ENCODE results near the gene KRT39.
"Not testable (repeated sequence)": the region's sequence is repeated elsewhere in the genome, so short reads cannot be mapped to it uniquely, and the experiment has no call there.

Gene KRT39

DNA sequence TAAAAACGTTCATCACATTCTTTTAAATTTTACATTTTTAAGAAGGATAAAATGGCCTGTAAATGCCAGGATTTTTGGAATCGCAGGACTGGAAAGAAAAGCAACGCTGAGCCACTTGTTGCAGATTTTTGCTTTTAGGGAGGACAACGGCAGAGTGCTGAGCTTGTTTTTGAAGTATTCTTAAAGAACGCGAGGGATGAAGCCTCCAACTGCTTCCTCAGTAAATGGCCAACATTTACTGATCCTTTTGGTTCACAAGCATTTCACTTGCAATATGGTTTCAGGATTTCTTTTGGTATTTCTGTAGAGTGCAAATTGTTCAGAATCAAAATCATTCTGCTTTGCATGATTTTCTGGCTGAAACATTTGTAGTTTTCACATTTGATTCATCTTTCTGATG is 26.5 kb downstream of the KRT39 start:
- no peak for DNase-seq (ENCODE audit: low read depth in 2 of 2)

DNA sequence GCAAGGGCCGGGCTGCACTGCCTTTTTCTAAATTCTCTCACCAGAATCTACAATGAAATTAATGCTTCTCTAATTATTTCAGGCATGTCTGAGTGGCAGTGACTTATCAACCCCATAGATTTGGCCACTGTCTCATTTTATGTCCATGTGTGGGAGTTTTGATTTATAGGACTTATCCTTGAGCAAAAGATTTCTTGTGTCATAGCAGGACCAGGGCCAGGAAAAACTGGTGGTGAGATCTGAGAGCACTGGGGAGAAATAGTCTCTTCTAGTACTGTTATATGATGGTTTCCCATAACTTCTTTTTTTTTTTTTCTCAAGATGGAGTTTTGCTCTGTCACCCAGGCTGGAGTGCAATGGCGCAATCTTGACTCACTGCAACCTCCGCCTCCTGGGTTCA is 27.8 kb downstream of the KRT39 start:
- no peak for DNase-seq (ENCODE audit: low read depth in 2 of 2)

DNA sequence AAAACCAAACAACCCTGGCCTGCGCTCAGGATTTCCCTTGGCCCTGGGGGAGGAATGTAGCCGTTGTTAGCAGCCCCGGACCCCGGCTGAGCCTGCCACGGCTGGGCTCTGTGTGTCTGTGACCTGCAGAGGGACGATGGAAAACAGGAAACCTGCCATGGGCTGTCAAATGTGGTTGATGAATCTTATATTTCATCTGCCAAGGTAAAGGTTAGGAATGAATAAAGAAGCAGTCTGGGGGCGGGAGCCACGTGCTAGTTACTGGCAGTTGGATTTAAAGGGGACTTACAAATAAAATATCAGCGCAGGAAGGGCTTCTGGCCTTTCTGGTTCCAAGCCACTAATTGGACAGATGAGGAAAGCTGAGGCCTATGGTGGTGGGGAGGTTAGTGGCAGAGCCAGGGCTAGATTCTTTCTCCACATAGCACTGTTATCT is 29.3 kb downstream of the KRT39 start, which contains the start of gene KRT23:
KRT23 (minus strand) TSS at position 263 of the 436 bp plus-strand sequence. CDS start 1,043 bp downstream, outside the sequence.
- no peak for DNase-seq (ENCODE audit: low read depth in 2 of 2)

DNA sequence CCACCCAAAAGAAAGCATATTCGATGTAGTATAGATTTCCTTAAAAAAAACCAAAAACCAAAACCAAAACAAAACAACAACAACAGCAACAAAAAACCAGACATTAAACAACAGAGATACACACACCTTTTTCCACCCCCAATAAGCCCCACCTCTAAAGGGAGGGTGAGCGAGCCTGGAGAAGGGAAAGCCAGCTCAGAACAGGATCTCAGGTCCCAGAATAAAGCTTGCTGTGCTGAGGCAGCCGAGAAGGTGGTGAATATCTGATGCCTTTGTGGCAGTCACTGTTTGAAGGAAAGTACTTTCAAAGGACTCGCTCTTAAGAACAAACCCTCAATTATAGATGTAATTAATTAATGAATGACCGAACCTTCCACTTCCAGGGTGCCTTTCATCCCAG is 29.8 kb downstream of the KRT39 start:
- DNase-seq (ENCODE audit: low read depth in 2 of 2) = no peak

DNA sequence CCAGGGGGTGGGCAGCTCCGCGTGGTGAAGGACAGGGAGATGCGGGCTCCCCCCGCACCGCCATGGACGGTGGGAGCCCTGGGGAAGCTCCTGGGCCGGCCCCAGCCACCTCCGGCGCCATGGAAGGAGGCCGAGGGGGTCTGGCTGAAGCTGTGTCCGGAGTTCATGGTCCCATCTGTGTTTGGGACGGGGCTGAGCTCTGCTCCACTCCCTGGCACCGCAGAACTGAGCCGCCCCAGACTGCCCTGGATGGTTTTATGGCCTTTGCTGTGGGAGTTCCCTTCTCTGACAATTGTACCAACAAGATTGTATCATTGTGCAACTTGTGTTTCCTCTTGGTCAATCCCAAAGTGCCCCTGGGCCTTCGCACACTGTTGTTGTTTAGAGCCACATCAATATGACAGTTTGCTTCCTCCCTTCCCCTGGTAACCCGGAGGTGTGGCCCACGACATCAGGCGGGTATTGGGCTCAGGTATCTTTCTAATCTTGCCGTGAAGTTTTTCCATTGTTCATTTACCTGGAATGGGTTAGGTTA is 30.2 kb downstream of the KRT39 start:
- no peak for DNase-seq (ENCODE audit: low read depth in 2 of 2)

DNA sequence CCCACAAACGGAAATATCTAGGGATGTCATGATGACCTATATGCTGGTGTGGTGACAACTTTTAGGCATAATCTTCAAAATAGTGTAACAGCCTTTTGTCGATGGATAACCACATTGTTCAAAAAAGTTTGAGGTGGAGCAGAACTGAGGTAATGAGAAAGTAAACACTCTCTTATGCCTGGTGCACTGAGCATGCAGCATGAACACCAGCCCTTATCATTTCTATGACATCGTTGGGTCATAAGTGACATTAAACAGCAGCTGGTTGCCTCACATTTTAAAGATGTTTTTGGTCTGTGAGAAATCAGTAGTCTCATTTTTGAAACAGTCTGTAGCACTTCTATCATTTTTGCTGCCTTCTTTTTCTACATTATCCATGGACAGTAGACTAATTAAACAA is 31.1 kb downstream of the KRT39 start:
- DNase-seq (ENCODE audit: low read depth in 2 of 2) = no peak

DNA sequence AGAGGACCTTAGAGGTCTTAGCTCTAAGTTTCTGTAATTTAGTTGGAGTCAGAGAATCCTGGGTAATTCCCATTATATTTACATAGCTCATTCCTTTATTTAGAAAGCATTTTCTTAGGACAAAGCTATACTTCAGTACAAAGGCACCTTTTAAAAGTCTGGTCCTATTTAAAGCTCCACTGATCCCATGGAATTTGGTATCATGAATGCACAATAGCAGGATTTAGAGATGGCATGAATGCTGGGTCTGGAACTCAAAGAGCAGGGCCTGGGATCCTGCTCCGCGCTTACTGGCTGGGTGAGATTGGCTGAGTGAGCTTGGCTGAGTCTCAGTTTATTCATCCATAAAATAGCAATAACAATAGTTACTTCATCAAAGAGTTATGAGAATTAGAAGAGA is 34.1 kb downstream of the KRT39 start:
- no peak for DNase-seq (ENCODE audit: low read depth in 2 of 2)

DNA sequence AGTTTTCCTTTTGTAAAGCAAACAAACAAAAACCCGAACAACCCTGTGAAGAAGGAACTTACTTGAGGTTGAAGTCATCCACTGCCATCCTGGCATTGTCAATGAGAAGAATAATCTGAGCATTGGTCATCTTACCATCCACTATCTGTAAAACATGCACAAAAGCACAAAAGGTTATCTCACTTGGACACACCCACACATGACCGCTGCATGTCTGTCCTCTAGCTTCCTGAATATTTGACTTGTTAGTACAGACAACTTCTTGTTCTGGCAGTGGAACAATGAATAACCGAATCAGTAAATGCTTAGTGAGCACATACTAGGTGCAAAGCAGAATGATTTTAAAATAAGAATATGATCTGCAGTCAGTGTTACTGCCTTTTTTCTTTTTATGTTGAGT is 35.4 kb downstream of the KRT39 start:
- no peak for DNase-seq (ENCODE audit: low read depth in 2 of 2)

DNA sequence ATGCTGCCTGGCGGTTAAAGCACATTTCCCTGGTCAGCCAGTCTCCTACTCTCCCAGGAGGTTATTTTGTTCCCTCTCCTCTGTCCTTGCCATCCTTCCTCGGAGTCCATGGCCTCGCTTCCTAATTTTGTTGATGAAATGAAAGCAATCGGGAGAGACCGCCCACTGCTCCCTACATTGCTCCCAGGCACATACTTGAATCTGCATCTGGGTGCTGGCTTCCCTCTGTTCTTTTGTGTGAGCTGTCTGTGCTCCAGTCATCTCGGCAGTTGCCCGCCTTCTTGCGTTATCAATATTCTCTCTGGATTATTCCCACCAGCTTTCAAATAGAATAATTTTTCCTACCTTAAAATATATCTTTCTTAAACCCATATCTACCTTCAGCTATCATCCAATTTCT is 40.4 kb downstream of the KRT39 start:
- no peak for DNase-seq (ENCODE audit: low read depth in 2 of 2)

DNA sequence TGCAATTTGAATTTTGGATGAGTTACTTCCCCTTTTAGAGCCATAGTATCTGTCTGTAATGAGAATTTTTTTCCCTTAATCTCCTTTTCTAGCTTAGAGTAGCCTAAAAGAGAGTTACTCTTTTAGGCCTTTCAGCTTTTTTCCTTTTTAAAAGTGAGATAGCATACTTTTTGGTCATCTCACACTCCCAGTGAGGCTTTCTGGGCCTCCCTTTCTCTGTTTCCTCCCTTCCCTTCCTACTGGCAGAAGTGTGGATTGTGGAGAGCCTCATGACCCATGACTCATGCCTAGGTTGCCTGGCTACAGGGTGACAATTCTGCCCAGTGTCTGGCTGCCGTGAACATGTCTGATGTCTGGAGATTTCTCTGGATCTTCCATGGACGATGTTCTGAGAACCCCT is 44.5 kb downstream of the KRT39 start:
- peak in 1 of 2 experiments; percentile 21 for DNase-seq (ENCODE audit: low read depth in 2 of 2)

DNA sequence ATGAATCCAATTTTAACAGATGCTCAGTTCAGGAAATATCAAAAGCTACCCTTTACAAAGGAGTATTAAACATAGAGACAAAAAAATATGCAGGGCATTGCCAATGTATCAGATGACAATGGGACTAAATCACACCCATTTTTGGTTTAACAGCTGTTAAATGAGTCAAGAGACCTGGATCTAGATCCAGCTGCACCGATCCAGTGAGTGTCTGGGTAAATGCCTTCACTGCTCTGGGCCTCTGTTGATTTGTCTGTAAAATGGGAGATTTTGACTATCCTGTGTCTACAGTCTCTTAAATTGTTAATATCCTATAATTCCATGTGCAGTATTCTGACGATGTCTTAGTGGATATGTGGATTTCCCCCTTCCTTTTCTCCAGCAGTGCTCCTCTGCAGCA is 45.7 kb downstream of the KRT39 start:
- no peak for DNase-seq (ENCODE audit: low read depth in 2 of 2)

DNA sequence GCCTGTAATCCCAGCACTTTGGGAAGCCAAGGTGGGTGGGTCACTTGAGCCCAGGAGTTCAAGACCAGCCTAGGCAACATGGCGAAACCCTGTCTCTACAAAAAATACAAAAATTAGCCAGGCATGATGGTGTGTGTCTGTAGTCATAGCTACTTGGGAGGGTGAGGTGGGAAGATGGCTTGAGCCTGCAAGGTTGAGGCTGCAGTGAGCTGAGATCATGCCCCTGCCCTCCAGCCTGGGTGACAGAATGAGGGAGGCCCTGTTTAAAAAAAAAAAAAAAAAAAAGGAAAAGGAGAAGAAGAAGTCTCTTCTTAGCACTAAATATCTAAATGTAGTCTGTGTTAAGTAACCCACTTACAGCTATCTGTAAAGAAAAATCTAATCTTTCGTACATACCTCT is 49.6 kb downstream of the KRT39 start:
- DNase-seq (ENCODE audit: low read depth in 2 of 2) = not testable (repeated sequence)

DNA sequence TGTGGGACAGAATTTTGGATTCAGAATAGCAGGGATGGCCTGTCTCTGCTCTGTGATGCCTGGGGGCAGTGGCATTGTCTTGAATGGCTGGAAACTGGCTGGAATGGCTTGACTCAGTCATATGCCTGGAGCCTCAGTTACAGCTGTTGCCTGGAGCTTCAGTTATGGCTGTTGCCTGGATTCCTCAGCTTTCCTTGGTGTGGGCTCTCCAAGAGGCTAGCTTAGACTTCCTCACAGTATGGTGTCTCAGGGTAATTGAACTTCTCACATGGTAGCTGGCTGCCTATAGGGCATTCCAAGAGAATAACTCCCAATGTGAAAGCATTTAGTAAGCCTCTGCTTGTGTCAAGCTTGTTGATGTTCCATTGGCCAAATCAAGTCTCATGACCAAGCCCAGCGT is 50.4 kb downstream of the KRT39 start:
- no peak for DNase-seq (ENCODE audit: low read depth in 2 of 2)

DNA sequence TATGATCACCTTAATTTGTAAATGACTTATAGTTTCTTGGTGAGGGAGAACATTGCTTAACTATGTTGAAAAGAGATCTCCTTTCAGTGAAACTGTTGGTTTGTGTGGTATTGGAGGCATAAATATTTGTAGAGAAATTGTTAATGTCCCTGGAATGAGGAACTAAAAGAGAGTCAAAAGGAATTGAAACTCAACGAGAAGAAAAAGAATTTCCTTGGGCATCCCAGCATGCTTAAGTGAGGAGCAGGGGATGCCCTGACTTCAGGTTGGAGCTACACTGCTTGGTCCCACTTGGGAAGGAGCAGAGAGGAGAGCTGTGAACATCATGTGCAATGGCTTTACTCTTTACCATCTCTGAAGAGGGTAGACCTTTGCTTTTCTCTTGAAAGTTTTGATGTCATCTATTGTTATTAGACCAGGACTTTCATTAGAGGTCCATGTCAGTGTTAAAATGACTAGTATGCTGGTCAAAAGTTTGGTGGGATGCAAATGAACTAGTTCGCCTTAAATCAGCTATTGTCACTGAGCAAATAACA is 51.0 kb downstream of the KRT39 start:
- peak; percentile 40 to 52 for DNase-seq (ENCODE audit: low read depth in 2 of 2)

DNA sequence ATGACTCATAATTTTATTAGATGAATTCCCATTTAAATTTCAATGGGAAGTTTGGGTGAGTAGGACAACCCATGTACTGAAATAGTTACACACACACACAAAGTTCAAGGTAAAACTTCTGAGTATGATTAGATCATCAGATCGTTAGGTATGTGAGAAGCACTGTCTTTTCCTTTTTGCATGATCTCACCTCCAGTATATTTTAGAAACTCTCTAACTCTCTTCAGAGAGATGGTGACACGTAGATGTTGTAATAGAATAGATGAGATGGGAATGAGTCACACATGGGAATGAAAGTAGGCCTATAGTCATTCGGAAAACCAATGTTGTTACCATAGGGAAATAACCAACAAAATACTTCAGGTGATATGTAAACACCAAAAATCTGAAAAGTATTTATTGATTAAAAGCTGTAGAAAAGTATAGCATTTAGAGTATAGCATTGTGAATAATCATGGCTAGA is 51.5 kb downstream of the KRT39 start:
- peak; percentile 90 to 92 for DNase-seq (ENCODE audit: low read depth in 2 of 2)

DNA sequence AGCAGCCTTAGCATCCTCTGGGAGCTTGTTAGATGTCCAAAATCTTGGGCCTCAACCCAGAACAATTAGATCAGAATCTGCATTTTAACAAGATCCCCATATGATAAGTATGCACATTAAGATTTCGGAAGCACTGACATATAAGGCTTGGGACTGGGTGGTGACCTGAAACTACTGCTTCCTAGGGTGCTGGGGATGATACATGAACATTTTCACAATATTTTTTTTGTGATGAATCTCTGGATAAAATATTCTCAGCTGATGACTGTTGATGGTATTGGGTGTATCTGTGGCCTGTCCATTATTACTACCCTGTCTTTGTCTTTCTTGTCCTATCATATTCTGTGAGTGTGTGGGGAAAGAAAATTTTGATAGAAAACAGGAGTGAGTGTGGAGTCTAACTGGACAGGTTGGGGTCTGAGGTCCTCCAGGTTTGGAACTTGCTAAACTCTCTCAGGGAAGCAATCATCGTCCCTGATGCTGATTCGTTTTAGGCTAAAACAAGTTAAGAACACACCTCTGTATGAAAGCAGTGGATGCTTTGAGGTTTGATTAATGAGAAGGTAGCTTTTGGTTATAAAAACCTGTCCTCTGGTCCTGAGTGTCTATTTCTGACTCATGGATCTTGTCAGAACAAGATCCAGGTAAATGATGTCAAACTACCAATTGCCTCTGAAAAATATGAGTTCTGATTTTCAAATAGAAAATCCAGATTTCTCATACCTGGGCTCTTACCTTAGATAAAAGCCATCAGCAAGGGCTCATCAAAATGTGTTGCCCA is 52.5 kb downstream of the KRT39 start:
- no peak for DNase-seq (ENCODE audit: low read depth in 2 of 2)

DNA sequence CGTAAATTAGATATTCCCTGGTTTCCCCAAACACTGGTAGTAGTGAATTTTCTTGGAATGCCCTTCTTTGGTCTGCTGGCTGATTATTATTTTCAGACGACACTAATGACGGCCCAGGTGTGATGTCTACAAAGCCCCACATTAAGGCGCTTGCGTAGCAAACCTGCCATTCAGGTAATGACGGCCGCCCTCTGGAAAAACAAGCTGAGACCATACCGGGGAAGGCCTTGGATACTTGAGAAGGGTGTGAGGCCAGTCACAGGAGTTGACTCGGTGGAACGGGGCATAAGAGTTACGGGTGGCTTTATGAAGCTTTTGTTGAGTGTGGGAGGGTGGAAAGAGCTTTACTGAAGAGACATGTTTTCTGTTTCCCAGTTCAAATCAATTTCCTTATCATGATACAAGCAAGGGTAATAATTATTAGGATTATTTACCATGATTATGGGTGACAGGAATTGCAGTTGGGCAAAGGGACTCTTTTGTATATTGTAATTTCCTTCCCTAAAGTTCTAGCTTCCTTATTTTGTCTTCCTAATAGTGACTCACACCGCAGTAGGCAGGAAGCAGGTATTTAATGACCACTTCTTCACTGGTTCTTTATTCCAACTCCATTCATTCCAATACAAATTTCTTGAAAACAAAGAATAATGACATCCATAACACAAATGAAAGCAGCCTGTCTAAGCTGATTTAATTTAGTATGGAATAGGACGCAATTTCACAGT is 54.1 kb downstream of the KRT39 start:
- no peak for DNase-seq (ENCODE audit: low read depth in 2 of 2)

DNA sequence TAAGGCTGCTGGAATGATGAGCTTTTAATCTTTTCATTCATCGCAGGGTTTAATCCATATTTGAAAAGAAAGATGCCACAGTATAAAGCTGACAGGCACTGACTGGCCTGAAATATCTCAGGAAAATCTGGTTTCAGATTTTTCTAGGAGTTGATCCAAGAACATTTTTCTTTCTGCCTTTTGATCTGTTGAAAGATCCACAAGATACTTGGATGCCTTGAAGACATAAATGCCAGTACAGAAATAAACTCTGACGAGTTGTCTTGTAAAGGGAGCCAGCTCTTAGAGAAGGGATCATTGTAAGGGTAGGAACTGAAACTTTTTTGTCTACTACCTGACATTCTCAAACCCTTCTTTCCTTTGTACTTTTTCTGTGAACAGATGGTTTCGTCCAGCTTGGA is 56.3 kb downstream of the KRT39 start:
- peak; percentile 85 for DNase-seq (ENCODE audit: low read depth in 2 of 2)

DNA sequence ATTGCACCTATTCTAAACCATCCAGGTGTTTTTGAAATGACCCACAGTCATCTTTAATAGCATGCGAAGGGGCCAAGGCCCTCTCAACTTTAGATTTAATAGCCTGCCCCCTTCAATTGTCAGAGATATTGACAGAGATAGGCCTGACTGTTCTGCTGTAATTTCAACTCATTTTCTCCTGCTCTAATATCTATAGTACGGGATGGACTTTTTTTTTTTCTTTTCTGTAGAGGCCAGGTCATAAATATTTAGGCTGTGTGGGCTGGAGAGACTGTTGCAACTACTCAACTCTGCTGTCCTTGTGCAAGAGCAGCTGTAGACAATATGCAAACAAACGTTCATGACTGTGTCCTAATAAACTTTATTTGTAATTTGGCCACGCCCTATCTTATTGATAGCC is 57.0 kb downstream of the KRT39 start:
- peak; percentile 68 for DNase-seq (ENCODE audit: low read depth in 2 of 2)

DNA sequence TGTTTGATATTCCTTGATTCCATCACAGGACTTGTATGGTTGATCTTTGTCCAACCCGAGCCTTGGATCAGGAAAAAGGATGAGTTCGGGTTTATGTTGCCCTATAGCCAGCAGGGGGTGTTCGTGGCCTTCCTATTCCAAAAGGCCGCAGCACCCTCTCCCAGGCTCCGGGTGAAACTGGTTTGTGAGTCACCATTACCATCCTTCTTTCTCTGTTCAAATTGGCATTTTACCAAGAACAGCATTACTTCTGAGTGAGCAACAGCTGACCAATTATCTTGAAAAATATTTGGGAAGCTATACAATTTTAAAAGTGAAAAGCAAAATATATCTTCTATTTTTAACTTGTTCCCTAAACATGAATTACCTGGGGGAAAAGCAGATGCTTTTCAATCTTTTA is 57.4 kb downstream of the KRT39 start:
- peak; percentile 96 for DNase-seq (ENCODE audit: low read depth in 2 of 2)

Measured in fibroblast of skin of left quadriceps (primary cell).